GM18517 (cell line): ENCODE measurements around the gene PRDX2.

Experiments
- ATAC-seq: cut with Tn5 transposase; IDR thresholded peaks from one replicate; pipeline ENCODE4 v1.9.1; 2021; ENCODE audit warnings: mild to moderate bottlenecking, moderate library complexity; ENCODE audit not compliant: unreplicated experiment

The PRDX2 gene

DNA sequence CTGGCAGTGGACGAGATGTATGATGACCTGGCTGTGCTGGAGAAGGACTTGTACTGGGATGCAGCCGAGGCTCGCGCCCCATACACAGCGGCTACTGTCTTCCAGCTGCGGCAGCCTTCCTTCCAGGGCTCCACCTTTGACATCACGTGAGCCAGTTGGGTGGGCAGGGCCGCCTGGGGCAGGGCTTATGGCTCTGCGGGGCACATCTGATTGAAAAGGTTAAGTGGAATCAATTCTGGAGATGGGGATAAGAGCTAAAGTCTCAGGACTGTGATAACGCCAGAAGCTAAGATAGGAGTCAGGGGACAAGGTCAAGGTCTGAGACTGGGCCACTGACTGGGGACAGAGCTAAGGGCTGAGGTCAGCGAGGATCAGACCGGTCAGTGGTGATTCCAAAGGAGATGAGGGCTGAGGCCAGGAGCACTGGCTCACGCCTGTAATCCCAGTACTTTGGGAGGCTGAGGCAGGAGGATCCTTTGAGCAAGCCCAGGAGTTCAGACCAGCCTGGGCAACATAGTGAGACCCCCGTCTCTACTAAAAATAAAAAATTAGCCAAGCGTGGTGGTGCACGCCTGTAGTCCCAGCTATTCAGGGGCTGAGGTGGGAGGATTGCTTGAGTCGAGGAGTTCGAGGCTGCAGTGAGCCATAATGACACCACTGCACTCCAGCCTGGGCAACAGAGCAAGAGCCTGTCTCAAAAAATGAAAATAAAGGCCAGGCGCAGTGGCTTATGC is 45.3 kb downstream of the PRDX2 start:
- no peak for ATAC-seq

DNA sequence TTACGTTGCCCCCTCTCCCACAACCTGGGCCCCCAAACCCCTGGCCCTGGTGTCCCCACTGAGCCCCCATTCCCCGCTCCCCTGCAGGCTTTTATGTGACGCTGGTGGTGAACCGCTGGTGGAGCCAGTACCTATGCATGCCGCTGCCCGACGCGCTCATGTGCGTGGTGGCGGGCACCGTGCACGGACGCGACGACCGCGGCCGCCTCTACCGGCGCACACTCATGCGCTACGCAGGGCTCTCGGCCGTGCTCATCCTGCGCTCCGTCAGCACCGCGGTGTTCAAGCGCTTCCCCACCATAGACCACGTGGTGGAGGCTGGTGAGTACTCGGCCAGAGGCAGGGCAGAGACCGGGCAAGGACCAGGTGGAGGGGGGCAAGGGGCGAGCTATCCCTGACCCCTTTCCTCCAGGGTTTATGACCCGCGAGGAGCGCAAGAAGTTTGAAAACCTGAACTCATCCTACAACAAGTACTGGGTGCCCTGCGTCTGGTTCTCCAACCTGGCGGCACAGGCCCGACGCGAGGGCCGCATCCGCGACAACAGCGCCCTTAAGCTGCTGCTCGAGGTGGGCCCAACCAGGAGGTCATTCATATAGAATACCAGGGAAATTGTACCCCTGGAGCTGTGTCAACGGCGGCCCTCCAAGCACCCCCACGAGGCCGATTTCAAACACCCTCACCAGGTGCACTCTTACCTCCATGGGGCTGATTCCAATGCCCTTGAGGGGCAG is 47.0 kb downstream of the PRDX2 start:
- no peak for ATAC-seq

DNA sequence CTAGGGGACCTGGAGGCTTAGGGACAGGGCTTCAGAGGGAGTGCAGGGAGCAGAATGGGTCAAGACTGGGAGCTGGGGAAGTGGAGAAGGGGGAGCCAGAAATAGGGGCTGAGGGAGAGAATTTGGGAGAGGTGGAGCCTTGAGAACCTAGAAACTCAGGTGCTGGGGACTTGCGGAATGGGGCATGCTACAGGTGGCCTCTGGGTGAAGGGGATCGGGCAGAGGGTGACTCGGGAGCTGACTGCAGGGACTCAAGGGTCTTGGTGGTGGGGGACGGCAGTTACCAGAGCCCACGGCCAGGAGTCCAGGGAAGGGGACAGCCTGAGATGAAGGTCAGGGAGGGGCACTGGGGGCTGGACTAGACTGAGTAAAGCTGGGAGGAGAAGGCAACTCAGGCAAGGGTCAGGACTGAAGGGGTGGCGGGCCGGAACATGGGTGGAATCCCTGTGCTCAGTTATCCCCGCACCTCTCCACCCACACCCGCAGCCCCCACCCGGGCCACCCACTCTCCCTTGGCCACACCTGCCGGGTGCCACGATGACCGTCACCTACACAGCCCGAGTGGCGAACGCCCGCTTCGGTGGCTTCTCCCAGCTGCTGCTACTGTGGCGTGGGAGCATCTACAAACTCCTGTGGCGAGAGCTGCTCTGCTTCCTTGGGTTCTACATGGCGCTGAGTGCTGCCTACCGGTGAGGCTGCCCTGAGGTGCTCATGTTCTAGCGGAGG is 49.4 kb downstream of the PRDX2 start:
- ATAC-seq: no peak

DNA sequence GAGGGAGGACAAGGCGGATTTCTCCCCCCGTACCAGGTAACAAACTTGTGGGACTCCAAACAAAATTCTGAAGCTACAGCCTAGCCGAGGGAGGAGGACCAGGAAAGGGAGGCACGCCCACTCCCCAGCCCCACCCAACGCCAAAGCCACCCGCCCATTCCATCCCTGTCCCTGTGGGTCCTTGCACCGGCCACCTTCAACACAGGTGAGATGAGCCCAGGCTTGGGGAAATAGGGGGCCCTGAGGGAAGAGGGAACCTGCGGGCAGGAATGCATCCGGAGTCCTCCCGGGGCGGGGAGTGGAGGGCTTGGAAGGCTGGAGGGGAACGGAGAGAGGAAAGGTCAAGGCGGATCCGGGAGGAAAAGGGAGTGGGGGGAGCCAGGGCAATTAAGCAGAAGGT is 50.0 kb downstream of the PRDX2 start, which contains the start of gene BEST2:
BEST2 (plus strand) TSS at position 157 of the 400 bp plus-strand sequence. CDS start 802 bp downstream, outside the sequence.
- ATAC-seq: no peak

- ATAC-seq: no peak
Observed at GRCh38 chr19:12750851-12751250, 50.7 kb downstream of the PRDX2 start.

DNA sequence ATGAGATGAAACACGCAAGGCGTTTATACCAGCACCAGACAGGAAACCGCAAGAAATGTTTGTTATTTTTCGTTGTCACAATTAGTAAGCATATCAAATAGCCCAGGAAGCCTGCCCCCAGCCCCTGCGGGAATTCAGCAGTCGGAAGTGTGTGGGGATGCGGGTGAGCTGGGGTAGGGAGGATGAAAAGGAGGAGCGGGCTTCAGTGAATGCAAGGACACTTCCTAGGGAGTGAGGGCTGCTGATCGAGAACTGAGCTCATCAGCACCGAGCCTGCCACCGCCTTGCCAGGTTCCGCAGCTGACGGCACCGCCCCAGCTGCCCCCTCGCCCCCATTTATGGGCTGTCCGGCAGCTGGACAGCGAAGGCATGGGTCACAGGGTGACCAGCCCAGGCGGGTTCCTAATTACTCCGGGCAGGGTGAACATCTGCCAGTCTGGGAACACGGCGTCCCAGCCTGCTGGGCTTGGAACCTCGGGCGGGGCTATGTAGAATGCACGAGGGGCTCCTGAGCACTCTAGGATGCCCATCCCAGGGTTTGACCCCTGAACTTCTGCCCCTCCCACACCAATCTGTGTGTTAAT is 51.6 kb downstream of the PRDX2 start:
- no peak for ATAC-seq

DNA sequence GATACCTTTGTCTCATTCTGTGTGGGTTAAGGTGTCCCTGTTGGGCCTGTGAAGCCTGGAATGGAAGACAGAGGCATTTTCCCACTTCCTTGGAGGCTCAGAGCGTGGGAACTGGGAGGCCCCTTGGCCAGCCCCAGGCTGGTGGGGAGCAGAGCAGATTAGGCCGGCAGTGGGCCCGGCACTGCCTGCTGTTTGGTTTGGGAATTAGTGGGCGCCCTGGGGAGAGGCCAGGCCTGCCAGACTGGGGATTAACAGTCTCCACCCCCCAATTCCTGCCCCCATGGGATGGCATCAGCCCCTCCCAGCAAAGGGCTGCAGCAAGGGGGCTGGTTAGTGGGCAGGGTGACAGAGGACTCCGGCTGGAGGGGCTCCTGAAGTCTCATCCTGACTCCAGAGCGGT is 53.1 kb downstream of the PRDX2 start:
- no peak for ATAC-seq
